ENCODE measurements around the gene RGL4. TPM values are rescaled to one million over a fixed set of nuclear protein-coding genes. Genes with fewer than 3 reads are reported as not detected.

Gene RGL4
- total and polyA plus RNA-seq, 2 experiments from 2014 or later, result 0.68 TPM; not detected in 1

DNA sequence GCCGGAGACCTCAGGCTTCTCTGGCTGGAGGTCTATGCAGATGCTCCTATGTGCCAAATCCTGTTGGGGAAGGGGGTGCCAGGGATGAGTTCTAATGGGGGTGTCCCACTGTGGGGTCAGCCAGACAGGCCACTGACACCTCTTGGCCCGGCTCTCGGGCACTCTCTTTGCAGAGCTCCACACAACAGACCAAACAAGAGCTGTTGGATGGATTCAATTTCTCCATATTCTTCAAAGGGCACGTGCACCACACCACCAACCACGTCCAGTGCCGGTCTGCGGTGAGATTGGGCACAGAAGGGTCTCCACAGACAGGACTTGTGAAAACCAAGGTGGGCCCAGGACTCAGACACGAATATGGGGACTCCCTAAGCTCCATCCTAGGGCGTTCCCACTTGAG lies 2.2 kb upstream of the RGL4 start:
- no peaks in the 10 kb centered on the region for H3K4me1 ChIP-seq (ENCODE audit: insufficient read depth)
- no peak overlapping the region for H3K4me2 ChIP-seq
- WGBS (ENCODE audit: low lambda C conversion rate, missing lambda C conversion rate), result 88% methylated on average over 9 of the region's 9 CpGs
- H3K36me3 ChIP-seq (replicated peaks; ENCODE audit: insufficient read depth, low read depth), result no peaks in the 10 kb centered on the region
- H3K9me2 ChIP-seq (replicated peaks; ENCODE audit: insufficient read depth), result no peaks in the 10 kb centered on the region
- no peaks in the 10 kb centered on the region for H3K9me3 ChIP-seq (ENCODE audit: low read depth)
- H3K27me3 ChIP-seq, result no peaks in the 10 kb centered on the region
- no peak overlapping the region for H3K4me3 ChIP-seq
- H4K20me1 ChIP-seq (ENCODE audit: insufficient read depth, poor library complexity, severe bottlenecking), result no peaks in the 10 kb centered on the region
- TF ChIP-seq EZH2phosphoT487 (IDR thresholded peaks at IDR 0.05; ENCODE audit: low read depth, severe bottlenecking, unreplicated experiment) (no peak), EZH2 (IDR thresholded peaks at IDR 0.05; ENCODE audit: borderline replicate concordance) (no peak)
- TF ChIP-seq, protein P1, sequence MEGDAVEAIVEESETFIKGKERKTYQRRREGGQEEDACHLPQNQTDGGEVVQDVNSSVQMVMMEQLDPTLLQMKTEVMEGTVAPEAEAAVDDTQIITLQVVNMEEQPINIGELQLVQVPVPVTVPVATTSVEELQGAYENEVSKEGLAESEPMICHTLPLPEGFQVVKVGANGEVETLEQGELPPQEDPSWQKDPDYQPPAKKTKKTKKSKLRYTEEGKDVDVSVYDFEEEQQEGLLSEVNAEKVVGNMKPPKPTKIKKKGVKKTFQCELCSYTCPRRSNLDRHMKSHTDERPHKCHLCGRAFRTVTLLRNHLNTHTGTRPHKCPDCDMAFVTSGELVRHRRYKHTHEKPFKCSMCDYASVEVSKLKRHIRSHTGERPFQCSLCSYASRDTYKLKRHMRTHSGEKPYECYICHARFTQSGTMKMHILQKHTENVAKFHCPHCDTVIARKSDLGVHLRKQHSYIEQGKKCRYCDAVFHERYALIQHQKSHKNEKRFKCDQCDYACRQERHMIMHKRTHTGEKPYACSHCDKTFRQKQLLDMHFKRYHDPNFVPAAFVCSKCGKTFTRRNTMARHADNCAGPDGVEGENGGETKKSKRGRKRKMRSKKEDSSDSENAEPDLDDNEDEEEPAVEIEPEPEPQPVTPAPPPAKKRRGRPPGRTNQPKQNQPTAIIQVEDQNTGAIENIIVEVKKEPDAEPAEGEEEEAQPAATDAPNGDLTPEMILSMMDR (IDR thresholded peaks at IDR 0.05; ENCODE audit: poor library complexity), result no peak
- DNase-seq (ENCODE audit: low spot score), result no peak
- H2AFZ ChIP-seq, result no peak overlapping the region
- no peaks in the 10 kb centered on the region for H3K79me2 ChIP-seq
- H3K27ac ChIP-seq, result no peak overlapping the region

DNA sequence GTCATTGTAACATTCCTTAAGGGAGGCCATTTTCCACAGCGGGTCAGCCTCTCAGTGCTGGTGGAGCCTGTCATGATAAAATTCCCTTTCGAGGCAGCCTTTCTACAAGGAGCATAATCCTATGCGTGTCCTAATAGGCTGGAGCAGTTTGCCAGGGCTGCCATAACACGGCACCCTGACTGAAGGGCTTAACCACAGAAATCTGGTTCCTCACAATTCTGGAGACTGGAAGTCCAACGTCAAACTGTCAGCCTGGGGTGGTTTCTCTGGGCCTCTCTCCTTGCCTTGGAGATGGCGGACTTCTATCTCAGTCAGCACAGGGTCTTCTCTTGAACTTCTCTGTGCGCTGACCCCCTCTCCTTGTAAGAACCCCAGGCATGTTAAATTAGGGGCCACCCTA lies 1.4 kb upstream of the RGL4 start:
- Histone ChIP-seq H3K4me1 (ENCODE audit: insufficient read depth) (no peaks in the 10 kb centered on the region), H2AFZ (no peak overlapping the region), H3K9me2 (replicated peaks; ENCODE audit: insufficient read depth) (no peaks in the 10 kb centered on the region), H3K36me3 (replicated peaks; ENCODE audit: insufficient read depth, low read depth) (no peaks in the 10 kb centered on the region), H3K9me3 (ENCODE audit: low read depth) (no peaks in the 10 kb centered on the region), H3K79me2 (no peaks in the 10 kb centered on the region), H3K27me3 (no peaks in the 10 kb centered on the region), H3K4me2 (no peak overlapping the region), H4K20me1 (ENCODE audit: insufficient read depth, poor library complexity, severe bottlenecking) (no peaks in the 10 kb centered on the region), H3K4me3 (no peak overlapping the region), H3K27ac (no peak overlapping the region)
- WGBS (ENCODE audit: low lambda C conversion rate, missing lambda C conversion rate), result 89% methylated on average over 7 of the region's 7 CpGs
- DNase-seq (ENCODE audit: low spot score), result no peak
- TF ChIP-seq EZH2 (IDR thresholded peaks at IDR 0.05; ENCODE audit: borderline replicate concordance) (no peak), EZH2phosphoT487 (IDR thresholded peaks at IDR 0.05; ENCODE audit: low read depth, severe bottlenecking, unreplicated experiment) (no peak)
- TF ChIP-seq, protein P1 (IDR thresholded peaks at IDR 0.05; ENCODE audit: poor library complexity), result no peak

DNA sequence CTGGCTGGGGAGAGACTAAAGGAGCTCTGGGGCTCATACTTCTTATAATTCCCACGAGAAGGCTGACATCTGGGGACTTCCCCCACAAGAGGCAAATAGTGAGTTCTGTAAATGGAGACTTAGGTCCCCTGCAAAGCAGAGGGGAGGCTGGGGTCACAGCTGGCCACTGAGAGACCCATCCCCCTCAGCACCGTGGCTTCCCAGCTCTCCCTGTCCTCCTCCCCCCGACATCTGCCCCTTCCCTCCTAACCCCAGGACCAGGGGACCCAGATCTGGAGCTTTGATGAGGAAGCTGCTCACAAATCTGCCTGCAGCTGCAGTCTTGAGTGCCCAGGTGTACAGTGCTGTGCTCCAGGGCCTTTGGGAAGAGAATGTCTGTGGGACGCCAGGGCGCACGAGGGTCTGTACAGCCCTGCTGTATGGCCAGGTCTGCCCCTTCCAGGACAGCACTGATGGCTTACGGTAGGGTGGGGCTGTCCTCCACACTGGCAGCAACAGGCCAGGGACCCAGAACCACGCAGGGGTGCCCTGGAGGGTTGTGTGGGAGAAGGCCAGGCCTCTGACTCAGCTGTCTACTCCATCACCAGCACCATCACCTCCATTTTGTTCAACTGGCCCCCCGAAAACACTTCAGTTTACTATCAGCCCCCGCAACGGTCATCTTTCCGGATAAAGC lies 1.1 kb downstream of the RGL4 start:
- TF ChIP-seq, protein P1 (IDR thresholded peaks at IDR 0.05; ENCODE audit: poor library complexity), result no peak
- no peak for TF ChIP-seq EZH2phosphoT487 (IDR thresholded peaks at IDR 0.05; ENCODE audit: low read depth, severe bottlenecking, unreplicated experiment)
- H3K27ac ChIP-seq, result no peak overlapping the region
- H3K27me3 ChIP-seq, result no peaks in the 10 kb centered on the region
- H2AFZ ChIP-seq, result no peak overlapping the region
- no peaks in the 10 kb centered on the region for H3K36me3 ChIP-seq (replicated peaks; ENCODE audit: insufficient read depth, low read depth)
- no peaks in the 10 kb centered on the region for H3K9me2 ChIP-seq (replicated peaks; ENCODE audit: insufficient read depth)
- no peak overlapping the region for H3K4me3 ChIP-seq
- no peaks in the 10 kb centered on the region for H4K20me1 ChIP-seq (ENCODE audit: insufficient read depth, poor library complexity, severe bottlenecking)
- no peak for DNase-seq (ENCODE audit: low spot score)
- WGBS (ENCODE audit: low lambda C conversion rate, missing lambda C conversion rate), result 94% methylated on average over 12 of the region's 12 CpGs
- no peaks in the 10 kb centered on the region for H3K79me2 ChIP-seq
- no peaks in the 10 kb centered on the region for H3K4me1 ChIP-seq (ENCODE audit: insufficient read depth)
- no peaks in the 10 kb centered on the region for H3K9me3 ChIP-seq (ENCODE audit: low read depth)
- no peak overlapping the region for H3K4me2 ChIP-seq
